GM23338 (cell line): ENCODE results near the gene NF1. TPM values are rescaled to one million over a fixed set of nuclear protein-coding genes. Genes with fewer than 3 reads are reported as not detected.

Source experiments
- ATAC-seq: fragments of 200-7000 bp; cut with Tn5 transposase; 3 replicates; pipeline ENCODE4 v1.9.1; 2020
- DNase-seq: peaks from one replicate; pipeline ENCODE4 v3.0.0-alpha.2; 2015; ENCODE audit warnings: low spot score
- H2AFZ ChIP-seq: fragments of 200-600 bp; sonication (generic); 2 replicates; pipeline ENCODE4 v1.8.0; 2016; ENCODE audit warnings: antibody characterized with exemption, mild to moderate bottlenecking, moderate library complexity
- H3F3A ChIP-seq: fragments of 200-600 bp; sonication (generic); replicated peaks from 2 replicates; pipeline ENCODE4 v1.8.0; 2017; ENCODE audit warnings: antibody characterized with exemption, mixed run types, low read depth
- H3K27ac ChIP-seq: fragments of 200-600 bp; sonication (generic); 2 replicates; pipeline ENCODE4 v1.6.1; 2016; ENCODE audit warnings: low read depth
- H3K27me3 ChIP-seq: fragments of 200-600 bp; sonication (generic); 2 replicates; pipeline ENCODE4 v1.8.0; 2016; ENCODE audit warnings: mild to moderate bottlenecking, mixed run types, moderate library complexity; ENCODE audit not compliant: insufficient read depth
- H3K36me3 ChIP-seq: fragments of 200-600 bp; sonication (generic); 2 replicates; pipeline ENCODE4 v1.8.0; 2016; ENCODE audit warnings: mild to moderate bottlenecking; ENCODE audit not compliant: insufficient read depth
- H3K4me1 ChIP-seq: fragments of 200-600 bp; sonication (generic); 2 replicates; pipeline ENCODE4 v1.8.0; 2016; ENCODE audit warnings: mild to moderate bottlenecking, moderate library complexity; ENCODE audit not compliant: insufficient read depth
- H3K4me2 ChIP-seq: fragments of 200-600 bp; sonication (generic); 2 replicates; pipeline ENCODE4 v1.7.1; 2017; ENCODE audit warnings: mixed run types
- H3K4me3 ChIP-seq: fragments of 200-600 bp; sonication (generic); 2 replicates; pipeline ENCODE4 v1.6.1; 2016; ENCODE audit warnings: mixed run types
- H3K79me2 ChIP-seq: fragments of 200-600 bp; sonication (generic); replicated peaks from 2 replicates; pipeline ENCODE4 v1.8.0; 2017; ENCODE audit warnings: mild to moderate bottlenecking; ENCODE audit not compliant: insufficient read depth
- H3K9me2 ChIP-seq: fragments of 200-600 bp; sonication (generic); 2 replicates; pipeline ENCODE4 v1.8.0; 2017; ENCODE audit not compliant: insufficient read depth
- H4K20me1 ChIP-seq: fragments of 200-600 bp; sonication (generic); replicated peaks from 2 replicates; pipeline ENCODE4 v1.8.0; 2017; ENCODE audit warnings: mild to moderate bottlenecking; ENCODE audit not compliant: insufficient read depth
- H3K27ac Mint-ChIP-seq: 2 replicates; pipeline ENCODE4 v1.8.0; 2020; ENCODE audit warnings: inconsistent platforms, mild to moderate bottlenecking, moderate library complexity, mixed read lengths
- H3K27me3 Mint-ChIP-seq: 3 replicates; pipeline ENCODE4 v1.8.0; 2022; ENCODE audit warnings: low read depth, mild to moderate bottlenecking, moderate library complexity, mixed read lengths, inconsistent platforms; ENCODE audit not compliant: insufficient read depth, poor library complexity
- H3K36me3 Mint-ChIP-seq: 3 replicates; pipeline ENCODE4 v1.8.0; 2021; ENCODE audit warnings: low read depth, mild to moderate bottlenecking, inconsistent platforms, moderate library complexity, mixed read lengths
- H3K4me1 Mint-ChIP-seq: 3 replicates; pipeline ENCODE4 v1.8.0; 2020; ENCODE audit warnings: mild to moderate bottlenecking, inconsistent platforms, mixed read lengths
- H3K4me3 Mint-ChIP-seq: 3 replicates; pipeline ENCODE4 v1.8.0; 2021; ENCODE audit warnings: moderate library complexity, mild to moderate bottlenecking, inconsistent platforms, mixed read lengths
- H3K9me3 Mint-ChIP-seq: 3 replicates; pipeline ENCODE4 v1.8.0; 2020; ENCODE audit warnings: moderate library complexity, mild to moderate bottlenecking, inconsistent platforms, mixed read lengths
- CREB1 ChIP-seq: fragments of 250-450 bp; sonication (Bioruptor Pico); IDR thresholded peaks from 2 replicates; pipeline ENCODE4 v1.5.0; 2020; ENCODE audit warnings: low read depth, mild to moderate bottlenecking, moderate library complexity
- CTCF ChIP-seq, 2 experiments: fragments of 200-600 bp in 1 of 2; sonication (generic) in 1 of 2; conservative IDR thresholded peaks; 2 replicates each; pipeline versions ENCODE4 v1.5.1 to v1.6.1; 2016 to 2017; ENCODE audit warnings: antibody characterized with exemption in 2 of 2, low read depth in 2 of 2, mild to moderate bottlenecking in 2 of 2, moderate library complexity in 1 of 2
- EZH2 ChIP-seq: fragments of 200-600 bp; sonication (generic); IDR thresholded peaks from one replicate; pipeline ENCODE4 v1.8.0; 2017; ENCODE audit warnings: antibody characterized with exemption, mild to moderate bottlenecking, low read depth; ENCODE audit not compliant: unreplicated experiment
- EZH2phosphoT487 ChIP-seq: fragments of 200-600 bp; sonication (generic); IDR thresholded peaks from one replicate; pipeline ENCODE4 v1.8.1; 2018; ENCODE audit warnings: antibody characterized with exemption; ENCODE audit not compliant: unreplicated experiment
- JUNB ChIP-seq: IDR thresholded peaks from one replicate; pipeline ENCODE4 v1.6.1; 2016; ENCODE audit warnings: antibody characterized with exemption; ENCODE audit not compliant: unreplicated experiment
- NANOG ChIP-seq: IDR thresholded peaks from 2 replicates; pipeline ENCODE4 v1.6.1; 2016; ENCODE audit warnings: antibody characterized with exemption, borderline replicate concordance
- POLR2AphosphoS5 ChIP-seq: IDR thresholded peaks from 2 replicates; pipeline ENCODE4 v1.6.1; 2016; ENCODE audit warnings: antibody characterized with exemption, low read depth
- STAT1 ChIP-seq: IDR thresholded peaks from one replicate; pipeline ENCODE4 v1.6.1; 2016; ENCODE audit warnings: antibody characterized with exemption; ENCODE audit not compliant: unreplicated experiment
- ZNF114 ChIP-seq: fragments of 250-450 bp; sonication (Bioruptor Pico); IDR thresholded peaks from 2 replicates; pipeline ENCODE4 v1.5.0; 2020; ENCODE audit warnings: mild to moderate bottlenecking, moderate library complexity
- ZNF331 ChIP-seq: fragments of 250-450 bp; sonication (Bioruptor Pico); IDR thresholded peaks from 2 replicates; pipeline ENCODE4 v1.5.0; 2020; ENCODE audit warnings: low read depth, mild to moderate bottlenecking, moderate library complexity
- ZNF462 ChIP-seq: fragments of 250-450 bp; sonication (Bioruptor Pico); IDR thresholded peaks from 2 replicates; pipeline ENCODE4 v1.5.0; 2020; ENCODE audit warnings: mild to moderate bottlenecking, moderate library complexity
- polyA plus RNA-seq: library from polyadenylated mRNA; unstranded; fragments of >200 nt; fragmentation: Nextera tagmentation; extraction: Ambion mirVana; gene quantifications from 2 replicates; pipeline ENCODE4 v1.2.1, GENCODE V29; 2016
- total RNA-seq: library from RNA; depleted of rRNA; stranded (reverse); fragments of >200 nt; shearing (Covaris generic); gene quantifications from 2 replicates; pipeline ENCODE4 v1.2.3, GENCODE V29; 2014
- TF ChIP-seq, protein P1 (sequence below): IDR thresholded peaks from one replicate; pipeline ENCODE4 v1.6.1; 2018; ENCODE audit warnings: antibody characterized with exemption; ENCODE audit not compliant: unreplicated experiment
- TF ChIP-seq, protein P2 (sequence below): IDR thresholded peaks from 2 replicates; pipeline ENCODE4 v1.6.1; 2016; ENCODE audit warnings: antibody characterized with exemption

The NF1 gene
- total and polyA plus RNA-seq, 2 experiments from 2014 or later, result 16.3 to 49.7 TPM

GRCh38 chr17:31130286-31131224 lies 35.8 kb downstream of the NF1 start:
- peak; percentile 37 for DNase-seq
- Histone ChIP-seq H3K4me1 (peaks cover 9% of the 10 kb centered on the region; the same call in 1 of the 2 replicates), H3K9me2 (no peaks in the 10 kb centered on the region), H3K4me2 (peak overlapping the region; percentile 38; the same call in 1 of the 2 replicates), H3K36me3 (no peaks in the 10 kb centered on the region), H4K20me1 (no peaks in the 10 kb centered on the region; the same call in 1 of the 2 replicates), H2AFZ (no peak overlapping the region), H3K4me3 (no peak overlapping the region), H3K27me3 (no peaks in the 10 kb centered on the region), H3K79me2 (peaks cover 88% of the 10 kb centered on the region), H3K27ac (no peak overlapping the region), H3F3A (no peaks in the 10 kb centered on the region)
- Mint-ChIP-seq H3K4me1 (peaks cover 24% of the 10 kb centered on the region), H3K27me3 (peaks cover 5% of the 10 kb centered on the region), H3K36me3 (no peaks in the 10 kb centered on the region), H3K27ac (peak overlapping the region; percentile 28; the same call in 1 of the 2 replicates), H3K9me3 (no peaks in the 10 kb centered on the region), H3K4me3 (no peak overlapping the region)
- peak; percentile 80 for ATAC-seq
- no peak for TF ChIP-seq CTCF (conservative IDR thresholded peaks at IDR 0.05; ENCODE audit: low read depth in 2 of 2)
- TF ChIP-seq ZNF114 (CRISPR knock-in tag), result no peak
- TF ChIP-seq, protein P1, sequence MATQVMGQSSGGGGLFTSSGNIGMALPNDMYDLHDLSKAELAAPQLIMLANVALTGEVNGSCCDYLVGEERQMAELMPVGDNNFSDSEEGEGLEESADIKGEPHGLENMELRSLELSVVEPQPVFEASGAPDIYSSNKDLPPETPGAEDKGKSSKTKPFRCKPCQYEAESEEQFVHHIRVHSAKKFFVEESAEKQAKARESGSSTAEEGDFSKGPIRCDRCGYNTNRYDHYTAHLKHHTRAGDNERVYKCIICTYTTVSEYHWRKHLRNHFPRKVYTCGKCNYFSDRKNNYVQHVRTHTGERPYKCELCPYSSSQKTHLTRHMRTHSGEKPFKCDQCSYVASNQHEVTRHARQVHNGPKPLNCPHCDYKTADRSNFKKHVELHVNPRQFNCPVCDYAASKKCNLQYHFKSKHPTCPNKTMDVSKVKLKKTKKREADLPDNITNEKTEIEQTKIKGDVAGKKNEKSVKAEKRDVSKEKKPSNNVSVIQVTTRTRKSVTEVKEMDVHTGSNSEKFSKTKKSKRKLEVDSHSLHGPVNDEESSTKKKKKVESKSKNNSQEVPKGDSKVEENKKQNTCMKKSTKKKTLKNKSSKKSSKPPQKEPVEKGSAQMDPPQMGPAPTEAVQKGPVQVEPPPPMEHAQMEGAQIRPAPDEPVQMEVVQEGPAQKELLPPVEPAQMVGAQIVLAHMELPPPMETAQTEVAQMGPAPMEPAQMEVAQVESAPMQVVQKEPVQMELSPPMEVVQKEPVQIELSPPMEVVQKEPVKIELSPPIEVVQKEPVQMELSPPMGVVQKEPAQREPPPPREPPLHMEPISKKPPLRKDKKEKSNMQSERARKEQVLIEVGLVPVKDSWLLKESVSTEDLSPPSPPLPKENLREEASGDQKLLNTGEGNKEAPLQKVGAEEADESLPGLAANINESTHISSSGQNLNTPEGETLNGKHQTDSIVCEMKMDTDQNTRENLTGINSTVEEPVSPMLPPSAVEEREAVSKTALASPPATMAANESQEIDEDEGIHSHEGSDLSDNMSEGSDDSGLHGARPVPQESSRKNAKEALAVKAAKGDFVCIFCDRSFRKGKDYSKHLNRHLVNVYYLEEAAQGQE, result no peak
- TF ChIP-seq STAT1, result no peak
- TF ChIP-seq POLR2AphosphoS5, result no peak
- TF ChIP-seq ZNF331, result no peak
- no peak for TF ChIP-seq CREB1 (CRISPR knock-in tag)
- no peak for TF ChIP-seq ZNF462 (CRISPR knock-in tag)
- TF ChIP-seq, protein P2, sequence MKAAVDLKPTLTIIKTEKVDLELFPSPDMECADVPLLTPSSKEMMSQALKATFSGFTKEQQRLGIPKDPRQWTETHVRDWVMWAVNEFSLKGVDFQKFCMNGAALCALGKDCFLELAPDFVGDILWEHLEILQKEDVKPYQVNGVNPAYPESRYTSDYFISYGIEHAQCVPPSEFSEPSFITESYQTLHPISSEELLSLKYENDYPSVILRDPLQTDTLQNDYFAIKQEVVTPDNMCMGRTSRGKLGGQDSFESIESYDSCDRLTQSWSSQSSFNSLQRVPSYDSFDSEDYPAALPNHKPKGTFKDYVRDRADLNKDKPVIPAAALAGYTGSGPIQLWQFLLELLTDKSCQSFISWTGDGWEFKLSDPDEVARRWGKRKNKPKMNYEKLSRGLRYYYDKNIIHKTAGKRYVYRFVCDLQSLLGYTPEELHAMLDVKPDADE, result no peak
- TF ChIP-seq EZH2phosphoT487, result no peak
- TF ChIP-seq JUNB, result no peak
- TF ChIP-seq NANOG, result no peak
- TF ChIP-seq EZH2, result no peak
